Erythroblast (primary cell): ENCODE results near the gene MRPL10.

Source experiments
- GATA1 ChIP-seq: IDR thresholded peaks from 2 replicates; pipeline ENCODE4 v1.6.1; 2011; ENCODE audit warnings: low read depth, mild to moderate bottlenecking, control low read depth, low read length, moderate library complexity
- POLR2A ChIP-seq: IDR thresholded peaks from 2 replicates; pipeline ENCODE4 v1.6.1; 2011; ENCODE audit warnings: mild to moderate bottlenecking, low read length

DNA sequence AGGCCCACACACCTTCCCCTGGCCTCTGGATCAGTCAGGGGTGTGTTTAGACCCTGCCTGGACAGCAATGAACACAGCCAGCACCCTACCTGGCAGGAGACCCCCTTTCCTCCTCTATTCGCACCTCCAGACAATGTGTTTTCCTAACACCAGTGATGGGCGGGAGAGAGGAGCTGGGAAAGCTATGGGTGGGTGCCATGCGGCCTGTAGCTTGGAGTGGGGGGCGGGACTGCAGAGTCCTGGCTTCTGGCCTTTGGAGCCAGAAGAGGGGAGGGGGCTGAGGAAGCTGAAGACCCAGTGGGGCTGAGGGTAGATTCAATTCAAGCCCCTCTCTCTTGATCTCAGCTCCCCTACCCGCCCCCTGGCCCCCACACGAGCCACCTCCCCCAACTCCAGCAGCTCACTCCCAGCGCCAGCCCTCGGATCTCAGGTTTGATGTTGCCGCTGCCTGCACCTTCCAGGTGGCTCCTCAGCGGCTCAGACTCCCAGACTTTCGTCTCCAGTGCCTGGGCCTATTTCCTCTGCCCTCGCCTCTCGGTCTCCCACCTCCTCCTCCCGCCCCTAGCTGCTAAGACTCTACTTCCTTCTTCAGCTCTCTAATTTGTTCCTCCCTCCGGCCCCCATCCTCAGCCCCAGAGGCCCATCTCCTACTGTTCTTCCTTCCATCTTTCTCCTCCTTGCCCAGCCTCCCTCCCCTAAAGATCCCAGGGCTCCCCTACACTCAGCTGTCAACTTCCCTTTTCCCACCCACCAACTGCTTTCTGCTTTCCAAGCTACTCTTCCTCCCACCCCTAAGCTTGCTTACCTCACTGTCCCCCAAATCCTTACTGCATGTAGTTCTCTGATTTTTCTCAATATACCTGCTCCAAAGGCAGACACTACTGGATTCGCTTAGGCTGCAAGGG lies 26.5 kb upstream of the MRPL10 start:
- TF ChIP-seq POLR2A (no peak), GATA1 (no peak)
